ENCODE measurements around the gene PLAGL2.

DNA sequence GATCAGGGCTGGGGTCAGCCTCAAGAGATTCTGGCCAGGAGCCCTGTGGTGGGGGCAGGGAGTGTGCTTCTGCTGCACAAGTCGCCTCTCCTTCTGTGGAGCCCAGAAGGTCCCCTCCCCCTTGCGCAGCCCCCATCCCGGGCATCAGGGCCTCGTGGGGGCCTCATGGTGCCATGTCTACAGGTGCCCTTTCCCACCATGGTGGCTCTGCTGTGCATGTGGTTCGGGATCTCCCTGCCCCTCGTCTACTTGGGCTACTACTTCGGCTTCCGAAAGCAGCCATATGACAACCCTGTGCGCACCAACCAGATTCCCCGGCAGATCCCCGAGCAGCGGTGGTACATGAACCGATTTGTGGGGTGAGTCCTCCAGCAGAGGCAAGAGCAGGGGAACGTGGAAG is 49.9 kb downstream of the PLAGL2 start:
- TF ChIP-seq POLR2A (IDR thresholded peaks at IDR 0.05; ENCODE audit: low read depth, low read length) = no peak
- no peak for TF ChIP-seq TAF1 (IDR thresholded peaks at IDR 0.05; ENCODE audit: low read depth, low read length)
- no peak for TF ChIP-seq POLR2AphosphoS5 (IDR thresholded peaks at IDR 0.05; ENCODE audit: low read depth, low read length)
- TF ChIP-seq SPI1 (IDR thresholded peaks at IDR 0.05; ENCODE audit: low read depth, low read length) = no peak
